Common myeloid progenitor, CD34-positive (primary cell): ENCODE results near the gene TRABD2B.

Experiments used
- CTCF ChIA-PET: fragments of 350-600 bp; sonication (Branson Sonifier 250); formaldehyde crosslinking; loops from one replicate; lab custom pipeline; 2021; ENCODE audit warnings: antibody characterized with exemption; lab: Charles Lee
- POLR2A ChIA-PET: fragments of 350-600 bp; sonication (Branson Sonifier 250); formaldehyde crosslinking; loops from one replicate; lab custom pipeline; 2021; ENCODE audit warnings: antibody characterized with exemption; lab: Charles Lee
- DNase-seq, 3 donors: peaks; one replicate each; pipeline versions ENCODE4 v3.0.0 to v3.0.0-alpha.2; 2013
- H3K27ac ChIP-seq, 2 experiments: 1 replicate in 1 of 2; 2 replicates in 1 of 2; pipeline ENCODE4 v1.7.0; 2013; ENCODE audit warnings: inconsistent platforms in 2 of 2, low read length in 2 of 2, mild to moderate bottlenecking in 2 of 2, low read depth in 1 of 2, moderate library complexity in 1 of 2; ENCODE audit not compliant: severe bottlenecking in 2 of 2, insufficient read depth in 1 of 2, poor library complexity in 1 of 2
- H3K27me3 ChIP-seq, 5 experiments: replicated peaks in 2 of 5; 1 replicate in 3 of 5; 2 replicates in 2 of 5; pipeline versions ENCODE4 v1.6.1 to v1.7.0; 2013; ENCODE audit warnings: low read length in 4 of 5, mild to moderate bottlenecking in 2 of 5, moderate library complexity in 2 of 5, inconsistent platforms in 1 of 5; ENCODE audit not compliant: insufficient read depth in 5 of 5, control insufficient read depth in 4 of 5
- H3K36me3 ChIP-seq, 4 experiments: 1 replicate in 2 of 4; 2 replicates in 2 of 4; pipeline versions ENCODE4 v1.6.1 to v1.7.0; 2013; ENCODE audit warnings: low read length in 3 of 4, control low read depth in 1 of 4, mild to moderate bottlenecking in 1 of 4; ENCODE audit not compliant: control insufficient read depth in 4 of 4, insufficient read depth in 4 of 4
- H3K4me1 ChIP-seq, 4 experiments: 1 replicate in 3 of 4; 2 replicates in 1 of 4; pipeline versions ENCODE4 v1.6.1 to v1.7.1; 2013; ENCODE audit warnings: low read length in 3 of 4, mild to moderate bottlenecking in 3 of 4, control low read depth in 1 of 4, inconsistent platforms in 1 of 4, moderate library complexity in 1 of 4; ENCODE audit not compliant: control insufficient read depth in 4 of 4, insufficient read depth in 4 of 4; ENCODE audit errors: control extremely low read depth in 1 of 4
- H3K4me3 ChIP-seq, 7 experiments: 1 replicate in 4 of 7; 2 replicates in 3 of 7; pipeline versions ENCODE4 v1.5.1 to v1.7.0; 2013; ENCODE audit warnings: mild to moderate bottlenecking in 7 of 7, low read length in 6 of 7, moderate library complexity in 6 of 7, inconsistent platforms in 2 of 7, low read depth in 2 of 7, control low read depth in 1 of 7; ENCODE audit not compliant: insufficient read depth in 4 of 7, control insufficient read depth in 1 of 7; ENCODE audit errors: extremely low read depth in 1 of 7
- H3K9me3 ChIP-seq, 5 experiments: 1 replicate in 4 of 5; 2 replicates in 1 of 5; pipeline versions ENCODE4 v1.6.1 to v1.7.1; 2013; ENCODE audit warnings: low read length in 4 of 5, mild to moderate bottlenecking in 2 of 5, inconsistent platforms in 1 of 5, low read depth in 1 of 5, moderate library complexity in 1 of 5; ENCODE audit not compliant: control insufficient read depth in 4 of 5, insufficient read depth in 2 of 5; ENCODE audit errors: control extremely low read depth in 1 of 5
- WGBS: methylation state at CpG from one replicate; pipeline ENCODE4 v1.1.5; 2013; ENCODE audit not compliant: insufficient coverage; 5-methylcytosine and 5-hydroxymethylcytosine counted together

TRABD2B gene

DNA sequence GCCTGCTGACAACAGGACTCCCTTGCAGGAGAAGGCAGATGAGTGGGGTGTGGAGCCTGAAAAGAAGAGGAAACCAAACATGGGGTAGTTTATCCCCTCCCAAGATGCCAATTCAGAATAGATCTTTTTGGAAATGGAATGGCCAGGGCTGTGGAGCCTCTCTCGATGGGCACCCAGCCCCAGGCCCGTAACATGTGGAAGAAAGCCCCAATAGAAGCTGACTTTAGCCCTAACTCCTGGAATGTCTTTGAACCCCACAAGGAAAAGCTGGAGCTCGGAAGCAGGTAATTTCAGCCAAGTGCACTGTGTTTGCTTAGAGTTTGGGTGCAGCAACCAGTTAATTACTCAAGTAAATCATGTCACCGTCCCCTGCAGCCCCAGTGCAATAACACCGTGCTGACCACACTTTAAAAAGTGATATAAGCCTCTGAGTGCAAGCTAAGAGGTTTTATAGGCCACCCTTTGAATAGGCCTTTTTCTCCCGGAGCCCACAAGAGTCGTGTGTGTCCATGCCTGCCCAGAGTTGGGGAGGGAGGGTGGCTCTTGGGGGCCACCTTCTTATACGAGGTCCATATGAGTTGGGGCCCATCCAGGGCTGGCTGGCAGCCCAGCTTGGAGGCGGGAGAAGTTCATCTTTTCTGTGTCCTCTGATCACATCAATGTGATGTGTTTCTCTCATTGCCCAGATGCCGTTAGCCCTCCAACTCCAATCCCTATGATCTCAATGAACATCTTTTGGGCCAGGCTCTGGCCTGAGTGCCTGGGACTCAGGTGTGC lies 153.2 kb downstream of the TRABD2B start:
- ChIA-PET CTCF (interaction anchor here (0.6 kb wide), 1 partner anchor 214 kb away, joined by 3 read pairs; no protein-coding TSS in a partner anchor), POLR2A (no interaction called here)
- WGBS, result 91% methylated on average over 8 of the region's 10 CpGs
- H3K4me3 ChIP-seq, result no peak overlapping the region
- no peaks in the 10 kb centered on the region for H3K9me3 ChIP-seq
- H3K27me3 ChIP-seq, result peaks cover 0 to 20% (median 15%) of the 10 kb centered on the region in 5 experiments
- no peaks in the 10 kb centered on the region for H3K36me3 ChIP-seq
- DNase-seq, result no peak
- no peaks in the 10 kb centered on the region for H3K4me1 ChIP-seq
- no peak overlapping the region for H3K27ac ChIP-seq

DNA sequence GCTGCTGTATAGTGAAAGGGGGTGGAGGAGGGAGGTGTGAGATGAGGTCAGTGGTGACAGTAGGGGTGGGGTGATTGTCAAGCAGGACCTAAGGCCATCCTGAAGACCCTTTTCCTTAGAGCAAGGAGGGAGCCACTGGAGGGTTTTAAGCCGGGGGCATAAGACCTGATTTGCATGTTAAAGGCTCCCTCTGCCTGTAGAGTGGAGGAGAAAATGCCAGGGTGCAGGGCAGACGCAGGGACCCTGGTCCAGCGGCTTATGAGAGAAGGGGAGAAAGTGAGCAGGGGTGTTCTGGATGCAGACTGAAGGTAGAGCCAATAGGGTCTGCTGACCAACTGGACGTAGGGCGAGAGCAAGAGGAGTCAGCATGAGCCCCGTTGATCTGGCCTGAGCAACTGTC lies 154.1 kb downstream of the TRABD2B start:
- WGBS, result 74% methylated on average over 6 of the region's 6 CpGs
- peaks cover 0 to 20% (median 13%) of the 10 kb centered on the region in 5 experiments for H3K27me3 ChIP-seq
- no peaks in the 10 kb centered on the region for H3K36me3 ChIP-seq
- POLR2A ChIA-PET, result no interaction called here
- no peak for DNase-seq
- no peak overlapping the region for H3K4me3 ChIP-seq
- H3K27ac ChIP-seq, result no peak overlapping the region
- H3K9me3 ChIP-seq, result no peaks in the 10 kb centered on the region
- no peaks in the 10 kb centered on the region for H3K4me1 ChIP-seq
- CTCF ChIA-PET, result interaction anchor here (0.7 kb wide), 1 partner anchor 11 kb away, joined by 3 read pairs; no protein-coding TSS in a partner anchor

DNA sequence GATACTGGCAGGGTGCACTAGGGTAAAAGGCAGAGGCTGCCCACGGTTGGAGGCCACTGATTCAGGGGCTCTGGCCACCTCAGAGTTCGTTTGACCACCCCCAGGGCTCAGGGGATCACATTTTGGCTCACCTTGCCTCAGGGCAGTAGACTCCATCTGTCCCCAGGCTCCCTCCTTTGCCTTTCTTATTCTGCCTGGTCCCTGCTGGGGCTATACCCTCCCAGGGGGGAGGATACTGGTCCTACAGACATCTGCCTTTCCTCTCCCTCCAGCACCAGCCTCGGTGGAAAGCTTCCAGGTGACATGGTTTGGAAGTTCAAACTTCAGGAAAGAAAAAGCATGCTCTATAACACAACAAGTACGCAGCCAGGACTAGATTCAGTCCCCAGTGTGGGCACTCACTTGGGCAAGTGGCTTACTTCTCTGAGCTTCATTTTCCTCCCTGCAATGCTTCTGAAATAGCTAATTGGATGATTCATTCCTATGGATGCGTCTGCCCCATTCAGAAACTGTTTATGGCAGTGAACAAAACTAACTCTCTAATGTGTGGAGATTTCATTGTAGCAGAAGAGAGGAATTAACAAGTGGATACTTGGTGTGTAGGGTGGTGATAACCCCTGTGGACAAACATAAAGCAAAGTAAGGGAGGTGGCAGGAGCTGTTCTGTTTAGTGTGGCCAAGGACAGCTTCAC lies 154.8 kb downstream of the TRABD2B start:
- 58% methylated on average over 3 of the region's 5 CpGs for WGBS
- ChIA-PET CTCF (interaction anchor here (0.7 kb wide), 1 partner anchor 11 kb away, joined by 3 read pairs; no protein-coding TSS in a partner anchor), POLR2A (no interaction called here)
- H3K9me3 ChIP-seq, result no peaks in the 10 kb centered on the region
- H3K4me1 ChIP-seq, result no peaks in the 10 kb centered on the region
- no peaks in the 10 kb centered on the region for H3K36me3 ChIP-seq
- no peak overlapping the region for H3K4me3 ChIP-seq
- no peak for DNase-seq
- H3K27me3 ChIP-seq, result peaks cover 0 to 20% (median 13%) of the 10 kb centered on the region in 5 experiments
- H3K27ac ChIP-seq, result no peak overlapping the region

DNA sequence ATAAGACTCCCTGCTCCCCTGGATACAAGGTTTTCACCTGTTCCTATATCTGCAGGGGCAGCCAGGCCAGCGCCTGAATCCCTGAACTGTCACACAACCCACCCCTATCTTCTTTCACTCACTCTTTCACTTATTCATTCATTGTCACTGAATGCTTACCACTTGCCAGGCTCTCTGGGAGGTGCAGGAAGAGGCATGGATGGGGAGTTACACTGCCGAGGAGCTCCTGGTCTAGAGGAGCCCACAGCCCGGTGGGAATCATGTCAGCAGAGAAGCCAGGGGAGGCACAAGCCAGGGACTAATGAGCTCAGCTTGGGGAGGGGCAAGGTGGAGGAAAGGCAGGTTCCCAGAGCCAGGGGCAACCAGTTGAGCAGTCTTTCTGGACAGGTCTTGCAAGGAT lies 155.8 kb downstream of the TRABD2B start:
- Histone ChIP-seq H3K9me3 (peaks cover 0 to under 1% (median 0%) of the 10 kb centered on the region in 5 experiments), H3K4me3 (no peak overlapping the region), H3K36me3 (no peaks in the 10 kb centered on the region), H3K27ac (no peak overlapping the region), H3K27me3 (peaks cover 0 to 20% (median 13%) of the 10 kb centered on the region in 5 experiments), H3K4me1 (no peaks in the 10 kb centered on the region)
- CTCF ChIA-PET, result no interaction called here
- 80% methylated on average over 2 of the region's 3 CpGs for WGBS
- no peak for DNase-seq
- POLR2A ChIA-PET, result no interaction called here

DNA sequence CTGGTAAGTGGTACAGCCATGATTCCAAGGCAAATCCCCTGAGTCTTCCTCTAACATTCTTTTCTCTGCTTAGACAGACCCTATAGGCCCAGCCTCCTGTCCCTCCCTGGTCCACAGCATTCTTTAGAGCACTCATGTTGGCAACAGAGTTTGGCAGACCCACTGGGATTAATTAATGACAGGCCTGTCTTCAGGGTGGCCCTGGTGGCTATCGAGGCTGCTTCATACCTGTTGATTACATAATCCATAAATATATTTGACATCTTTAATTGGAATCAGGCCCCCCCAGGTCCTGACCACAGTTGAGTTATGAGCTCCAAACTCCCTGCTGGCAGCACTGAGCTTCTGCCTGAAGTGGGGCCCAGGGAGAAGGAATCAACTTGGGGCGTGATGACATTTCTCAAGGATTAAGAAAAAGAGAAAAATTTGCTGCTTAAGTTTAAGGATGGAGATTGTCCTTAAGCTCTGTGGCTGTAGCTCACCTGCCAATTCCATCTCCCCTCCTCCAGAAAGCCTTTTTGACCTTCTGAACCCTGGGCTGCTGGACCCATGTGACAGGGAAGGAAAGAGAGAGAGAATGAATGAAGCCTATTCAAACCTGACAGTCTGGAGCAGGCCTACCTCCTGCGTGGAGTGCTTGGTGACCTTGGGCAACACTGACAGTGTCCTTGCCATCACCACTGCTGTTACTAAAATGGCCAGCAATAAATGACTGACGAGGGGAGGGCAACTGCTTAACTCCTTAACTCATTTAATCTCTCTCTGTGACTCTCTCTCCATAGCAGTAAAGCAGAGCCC lies 156.6 kb downstream of the TRABD2B start:
- Histone ChIP-seq H3K36me3 (no peaks in the 10 kb centered on the region), H3K27me3 (peaks cover 0 to 20% (median 10%) of the 10 kb centered on the region in 5 experiments), H3K4me1 (no peaks in the 10 kb centered on the region), H3K9me3 (peaks cover 0 to 5% (median 0%) of the 10 kb centered on the region in 5 experiments), H3K4me3 (no peak overlapping the region), H3K27ac (no peak overlapping the region)
- CTCF ChIA-PET, result no interaction called here
- POLR2A ChIA-PET, result no interaction called here
- DNase-seq, result no peak
- 100% methylated on average over 2 of the region's 4 CpGs for WGBS

DNA sequence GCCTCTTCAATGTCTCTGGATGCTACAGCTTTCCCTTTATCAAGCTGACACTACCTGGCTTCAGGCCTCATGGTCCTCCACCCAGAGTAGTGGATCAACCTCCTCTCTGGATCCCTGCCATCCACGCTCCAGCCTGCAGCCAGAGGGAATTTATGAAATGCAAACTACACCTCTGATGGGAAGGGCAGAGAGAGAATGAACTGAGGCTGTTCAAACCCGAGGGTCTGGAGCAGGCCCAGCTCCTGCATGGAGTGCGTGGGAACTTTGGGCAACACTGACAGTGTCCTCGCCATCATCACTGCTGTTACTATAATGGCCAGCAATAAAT lies 157.8 kb downstream of the TRABD2B start:
- Histone ChIP-seq H3K4me1 (no peaks in the 10 kb centered on the region), H3K27ac (no peak overlapping the region), H3K9me3 (peaks cover 0 to 13% (median 4%) of the 10 kb centered on the region in 5 experiments), H3K4me3 (no peak overlapping the region), H3K36me3 (no peaks in the 10 kb centered on the region), H3K27me3 (peaks cover 0 to 20% (median 10%) of the 10 kb centered on the region in 5 experiments)
- POLR2A ChIA-PET, result no interaction called here
- WGBS, result 100% methylated on average over 3 of the region's 4 CpGs
- no peak for DNase-seq
- CTCF ChIA-PET, result interaction anchor here (0.8 kb wide), 1 partner anchor 13 kb away, joined by 3 read pairs; no protein-coding TSS in a partner anchor
